H1 (cell line): Measurements from ENCODE around the gene SAXO1. TPM values are rescaled to one million over a fixed set of nuclear protein-coding genes. Genes with fewer than 3 reads are reported as not detected.

Experiments used
- ASH2L ChIP-seq: fragments of 200-600, 300-600 bp; sonication (generic); IDR thresholded peaks from one replicate; pipeline ENCODE4 v1.7.1; 2017; ENCODE audit warnings: low read length
- BRCA1 ChIP-seq: IDR thresholded peaks from 2 replicates; pipeline ENCODE4 v1.6.1; 2012; ENCODE audit warnings: low read depth, low read length, improper control_type of control experiment
- E2F6 ChIP-seq: IDR thresholded peaks from 2 replicates; pipeline ENCODE4 v1.6.1; 2012; ENCODE audit warnings: inconsistent platforms
- POU5F1 ChIP-seq: IDR thresholded peaks from 2 replicates; pipeline ENCODE4 v1.6.1; 2011; ENCODE audit warnings: low read depth, mild to moderate bottlenecking, low read length, moderate library complexity
- SIX5 ChIP-seq: IDR thresholded peaks from 2 replicates; pipeline ENCODE4 v1.6.1; 2011; ENCODE audit warnings: mild to moderate bottlenecking, low read depth, low read length
- TCF12 ChIP-seq: IDR thresholded peaks from 2 replicates; pipeline ENCODE4 v1.6.1; 2011; ENCODE audit warnings: low read depth, mild to moderate bottlenecking, low read length
- USF2 ChIP-seq: IDR thresholded peaks from 2 replicates; pipeline ENCODE4 v1.6.1; 2011; ENCODE audit warnings: low read length, improper control_type of control experiment
- polyA plus RNA-seq, 7 experiments: library from polyadenylated mRNA; depleted of rRNA in 3 of 7; stranded (reverse) in 5 of 7; unstranded in 2 of 7; fragments of >200 nt in 5 of 7; fragments of 200-250 nt in 2 of 7; gene quantifications; 1 replicate in 5 of 7; 2 replicates in 1 of 7; 4 replicates in 1 of 7; pipeline versions ENCODE4 v1.2.1 to v1.2.3, GENCODE V29; 2011 to 2013; ENCODE audit warnings: missing spikeins in 2 of 7, mixed read lengths in 2 of 7
- total RNA-seq: library from RNA; stranded (reverse); fragmentation: NEBNext Ultra II Directional; extraction: Animal tissue kit (Norgen Biotek cat#: 25700); gene quantifications from 2 replicates; pipeline ENCODE4 v1.2.1, GENCODE V29; 2021

The SAXO1 gene
- total and polyA plus RNA-seq, 2 of the 8 experiments (the other 6 are each of a cell fraction or from before 2014, with no cell fraction given), result 0.11 to 0.20 TPM

GRCh38 chr9:18947892-18948339 lies 85.1 kb downstream of the SAXO1 start (continued):
- TF ChIP-seq USF2 (no peak), ASH2L (no peak), SIX5 (no peak), BRCA1 (no peak), POU5F1 (no peak), E2F6 (no peak), TCF12 (no peak)
